ENCODE data around the gene LYPLA2. TPM values are rescaled to one million over a fixed set of nuclear protein-coding genes. Genes with fewer than 3 reads are reported as not detected.

The LYPLA2 gene
- total RNA-seq, 1 donor from 2014 or later, result 39.2 TPM

Other genes with a start within 250 kb of the LYPLA2 start
- 73.5 and 86.9 TPM in 2 replicates for gene ID3, start 231.6 kb upstream of the LYPLA2 start, total RNA-seq
- gene RPL11, start 99.3 kb upstream of the LYPLA2 start, total RNA-seq, result 823 and 843 TPM in 2 replicates
- 41.4 and 47.0 TPM in 2 replicates for gene ELOA, start 47.7 kb upstream of the LYPLA2 start, total RNA-seq
- 42.4 and 44.3 TPM in 2 replicates for gene PITHD1, start 12.7 kb upstream of the LYPLA2 start, total RNA-seq
- gene GALE, start 9.6 kb downstream of the LYPLA2 start, total RNA-seq, result 17.5 and 20.0 TPM in 2 replicates
- 34.1 and 37.4 TPM in 2 replicates for gene HMGCL, start 34.3 kb downstream of the LYPLA2 start, total RNA-seq
- 16.4 and 18.0 TPM in 2 replicates for gene FUCA1, start 77.1 kb downstream of the LYPLA2 start, total RNA-seq
- not detected in 2 replicates for gene CNR2, start 122.2 kb downstream of the LYPLA2 start, total RNA-seq
- 58.9 and 63.7 TPM in 2 replicates for gene PNRC2, start 168.7 kb downstream of the LYPLA2 start, total RNA-seq
- 87.0 and 93.3 TPM in 2 replicates for gene SRSF10, start 189.2 kb downstream of the LYPLA2 start, total RNA-seq